GM18870 (cell line): ENCODE measurements around the gene NCCRP1.

Source experiments
- ATAC-seq: cut with Tn5 transposase; IDR thresholded peaks from one replicate; pipeline ENCODE4 v1.9.1; 2021; ENCODE audit warnings: moderate library complexity; ENCODE audit not compliant: unreplicated experiment

The NCCRP1 gene

DNA sequence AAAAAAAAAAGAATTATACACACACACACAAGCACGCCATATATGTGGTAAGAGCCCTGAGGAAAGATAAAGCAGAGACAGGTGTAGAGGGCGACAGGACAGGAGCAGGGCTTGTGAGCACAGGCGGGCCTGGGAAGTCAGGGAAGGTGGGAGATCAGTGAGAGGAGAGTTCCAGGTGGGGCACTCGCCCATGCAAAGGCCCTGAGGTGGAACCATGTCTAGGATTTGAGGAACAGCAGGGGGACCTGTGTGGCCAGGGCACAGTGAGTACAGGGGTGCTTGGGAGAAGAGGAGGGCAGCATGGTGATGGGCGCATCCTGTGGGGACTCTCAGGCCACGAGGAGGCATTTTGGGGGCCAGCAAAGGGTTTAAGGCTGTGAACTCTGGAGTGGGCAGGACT is 32.5 kb upstream of the NCCRP1 start:
- ATAC-seq = no peak

- no peak for ATAC-seq
These were observed 30.9 kb upstream of the NCCRP1 start for GRCh38 chr19:39165857-39166256.

GRCh38 chr19:39166571-39167391 is 30.0 kb upstream of the NCCRP1 start:
- no peak for ATAC-seq

- no peak for ATAC-seq
These were observed 29.1 kb upstream of the NCCRP1 start for GRCh38 chr19:39167461-39168257.

- no peak for ATAC-seq
These were observed 28.3 kb upstream of the NCCRP1 start for GRCh38 chr19:39168258-39169142.

DNA sequence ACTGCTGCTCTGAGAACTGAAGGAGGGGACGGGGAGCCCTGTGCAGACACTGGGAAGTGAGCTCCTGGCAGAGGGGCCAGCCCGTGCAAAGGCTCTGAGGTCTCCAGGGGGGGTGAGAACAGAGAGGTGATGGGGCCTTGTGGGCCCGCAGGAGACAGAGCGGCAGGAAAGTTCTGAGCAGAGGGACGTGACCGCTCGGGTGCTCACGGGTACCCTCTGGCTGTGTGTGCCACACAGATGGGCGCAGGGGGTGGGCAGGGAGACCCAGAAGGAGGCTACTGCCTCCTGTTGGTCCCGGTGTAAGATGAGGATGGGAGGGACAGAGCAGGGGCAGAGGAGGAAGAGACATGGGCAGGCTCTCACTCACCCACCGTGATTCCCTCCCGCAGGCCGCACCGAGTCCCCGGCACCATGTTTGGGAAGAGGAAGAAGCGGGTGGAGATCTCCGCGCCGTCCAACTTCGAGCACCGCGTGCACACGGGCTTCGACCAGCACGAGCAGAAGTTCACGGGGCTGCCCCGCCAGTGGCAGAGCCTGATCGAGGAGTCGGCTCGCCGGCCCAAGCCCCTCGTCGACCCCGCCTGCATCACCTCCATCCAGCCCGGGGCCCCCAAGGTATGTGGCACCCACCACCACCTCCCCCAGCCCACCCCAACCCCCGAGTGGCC is 27.5 kb upstream of the NCCRP1 start:
- no peak for ATAC-seq

- ATAC-seq = no peak
These were observed 26.2 kb upstream of the NCCRP1 start for GRCh38 chr19:39170386-39171231.

DNA sequence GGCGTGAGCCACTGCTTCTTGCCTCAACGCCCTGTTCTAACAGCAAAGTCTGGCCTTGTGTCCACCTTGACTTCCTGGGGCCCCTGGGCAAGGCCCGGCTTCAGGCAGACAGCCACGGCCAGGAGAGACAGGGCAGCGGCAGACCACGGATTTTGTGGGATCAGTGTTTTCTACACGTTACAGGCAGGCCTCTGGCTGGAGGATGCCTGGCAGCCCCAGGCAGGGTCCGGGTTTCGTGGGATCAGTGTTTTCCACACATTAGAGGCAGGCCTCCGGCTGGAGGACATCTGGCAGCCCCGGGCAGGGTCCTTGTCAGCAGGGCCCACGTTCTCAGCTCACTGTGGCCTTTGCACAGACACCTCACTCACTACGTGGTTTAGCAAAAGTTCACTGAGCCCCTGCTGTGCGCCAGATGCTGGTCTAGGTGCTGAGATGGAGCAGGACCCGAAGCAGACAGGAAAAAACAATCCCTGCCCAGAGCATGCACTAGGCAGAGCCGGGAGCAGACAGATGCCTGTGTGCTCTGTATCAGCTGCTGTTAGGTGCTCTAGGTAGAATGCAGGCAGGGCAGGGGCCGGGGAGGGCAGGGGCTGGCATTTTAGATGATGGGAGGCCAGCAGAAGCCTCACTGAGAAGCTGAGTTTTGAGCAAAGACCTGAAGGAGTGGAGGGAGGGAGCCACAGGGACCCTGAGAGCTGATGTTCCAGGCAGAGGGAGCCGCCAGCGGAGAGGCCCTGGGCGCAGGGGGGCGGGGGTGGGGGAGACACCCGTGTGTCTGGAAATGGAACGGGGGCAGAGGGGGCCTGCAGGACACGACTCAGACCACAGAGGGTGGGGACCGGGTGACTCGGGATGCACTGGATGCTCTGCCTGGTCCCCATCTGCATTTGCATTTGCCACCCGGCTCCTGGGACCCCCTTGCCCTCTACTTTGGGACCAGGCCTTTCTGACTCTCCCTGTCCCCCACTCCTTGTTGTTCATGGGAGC is 25.0 kb upstream of the NCCRP1 start:
- no peak for ATAC-seq

GRCh38 chr19:39172700-39173501 is 23.9 kb upstream of the NCCRP1 start:
- ATAC-seq = no peak

- ATAC-seq = no peak
These were observed 23.2 kb upstream of the NCCRP1 start for GRCh38 chr19:39173502-39173991.

- no peak for ATAC-seq
These were observed 22.6 kb upstream of the NCCRP1 start for GRCh38 chr19:39174142-39174541.

DNA sequence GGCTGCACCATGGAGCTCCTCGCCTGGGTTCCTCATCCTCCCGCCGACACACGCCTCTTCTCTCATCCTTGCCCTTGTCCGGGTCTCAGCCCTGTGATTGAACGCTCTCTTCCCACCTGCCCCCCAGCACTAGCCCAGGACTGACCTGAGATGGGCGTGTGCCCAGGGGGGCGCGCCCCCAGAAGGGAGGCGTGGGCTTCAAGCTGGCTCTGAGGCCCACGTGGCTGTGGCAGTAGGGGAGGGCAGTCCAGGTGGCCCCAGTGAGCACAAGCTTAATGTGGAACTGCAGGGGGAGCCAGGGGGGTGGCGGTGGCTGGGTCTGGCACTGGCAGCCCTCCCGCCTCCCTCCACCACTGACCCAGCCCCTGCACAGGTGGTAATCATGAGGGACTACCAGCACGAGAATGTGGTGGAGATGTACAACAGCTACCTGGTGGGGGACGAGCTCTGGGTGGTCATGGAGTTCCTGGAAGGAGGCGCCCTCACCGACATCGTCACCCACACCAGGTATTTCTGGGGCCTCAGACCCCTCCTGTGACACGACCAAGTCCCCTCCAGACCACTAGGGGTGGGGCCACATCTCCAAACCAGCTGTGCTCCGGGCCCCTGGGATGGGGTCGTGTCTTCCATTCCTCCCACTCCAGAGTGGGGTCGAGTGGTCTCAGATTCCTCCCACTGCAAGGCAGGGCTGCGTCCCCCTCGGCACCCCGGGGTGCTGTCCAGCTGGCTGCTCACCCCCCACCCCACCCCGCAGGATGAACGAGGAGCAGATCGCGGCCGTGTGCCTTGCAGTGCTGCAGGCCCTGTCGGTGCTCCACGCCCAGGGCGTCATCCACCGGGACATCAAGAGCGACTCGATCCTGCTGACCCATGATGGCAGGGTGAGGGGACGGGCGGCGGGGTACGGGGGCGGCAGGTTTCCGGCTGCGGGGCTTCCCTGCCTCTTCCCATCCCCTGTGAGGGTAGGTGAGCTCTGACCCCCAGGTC is 21.9 kb upstream of the NCCRP1 start:
- no peak for ATAC-seq

DNA sequence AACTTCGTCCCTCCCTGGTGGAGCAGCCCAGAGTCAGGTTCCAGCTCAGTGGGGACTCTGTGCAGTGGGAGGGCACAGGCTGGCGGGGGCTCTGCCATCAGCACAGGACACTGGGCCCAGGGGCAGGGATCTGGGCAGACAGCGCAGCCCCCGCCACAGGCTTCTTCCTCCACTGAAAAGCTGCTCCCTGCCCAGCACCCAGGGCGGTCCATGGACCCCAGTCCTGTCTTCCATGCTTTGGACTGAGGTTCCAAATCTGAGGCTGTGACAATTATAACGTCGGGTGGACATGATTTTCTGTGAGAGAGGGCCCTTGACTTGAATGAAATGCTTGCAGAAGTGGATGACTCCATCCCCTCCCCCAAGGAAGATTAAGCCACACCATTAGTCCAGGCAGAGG is 21.2 kb upstream of the NCCRP1 start:
- no peak for ATAC-seq

GRCh38 chr19:39177110-39177699 is 19.6 kb upstream of the NCCRP1 start:
- no peak for ATAC-seq

- ATAC-seq = no peak
These were observed 19.0 kb upstream of the NCCRP1 start for GRCh38 chr19:39177736-39178135.
